Measurements from ENCODE around the gene PTCD1.
"Not testable (repeated sequence)": the region's sequence is repeated elsewhere in the genome, so short reads cannot be mapped to it uniquely, and the experiment has no call there.

PTCD1 gene

GRCh38 chr7:99451936-99452335 lies 13.3 kb upstream of the PTCD1 start:
- DNase-seq (ENCODE audit: low read depth), result no peak

DNA sequence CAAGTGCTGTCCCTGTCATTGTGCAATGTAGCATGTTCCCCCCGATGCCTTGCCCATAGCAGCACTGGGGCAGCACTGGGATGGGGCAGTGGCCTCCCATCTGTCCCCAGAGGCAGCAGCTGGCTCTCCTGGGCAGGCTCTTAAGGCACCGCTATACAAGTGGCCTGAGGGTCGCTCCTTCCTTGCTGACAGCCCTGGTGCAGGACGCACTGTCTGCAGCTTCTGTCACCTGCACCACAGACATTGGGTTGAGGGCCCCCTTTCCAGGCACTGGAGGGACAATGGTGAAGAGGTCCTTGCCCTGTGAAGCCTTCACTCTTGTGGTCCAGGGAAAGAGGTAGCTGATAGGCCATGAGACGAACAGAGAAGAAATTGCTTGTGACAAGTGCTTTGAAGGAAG lies 10.7 kb upstream of the PTCD1 start:
- DNase-seq (ENCODE audit: low read depth), result no peak

- no peak for DNase-seq (ENCODE audit: low read depth)
Observed at GRCh38 chr7:99448855-99449254, 10.3 kb upstream of the PTCD1 start.

- DNase-seq (ENCODE audit: low read depth), result peak; percentile 37
Observed at GRCh38 chr7:99447943-99448342, 9.3 kb upstream of the PTCD1 start.

DNA sequence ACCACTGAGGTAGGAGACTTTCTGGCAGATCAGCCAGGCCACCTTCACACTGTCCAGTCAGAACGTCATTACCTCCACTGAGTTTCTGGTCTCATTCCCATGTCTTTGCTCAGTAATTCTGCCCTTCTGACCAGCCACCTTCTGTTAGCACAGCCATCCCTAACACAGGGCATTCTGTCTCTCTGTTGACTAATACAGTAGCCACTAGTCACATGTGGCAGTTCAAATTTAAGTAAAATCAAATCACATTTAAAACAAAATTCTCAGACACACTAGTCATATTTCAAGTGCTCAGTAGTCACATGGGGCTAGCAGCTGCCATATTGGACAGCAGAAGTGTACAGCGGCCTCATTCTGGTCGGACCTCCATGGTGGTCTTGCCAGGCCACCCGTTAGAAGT lies 7.5 kb upstream of the PTCD1 start:
- peak; percentile 19 for DNase-seq (ENCODE audit: low read depth)

- DNase-seq (ENCODE audit: low read depth), result no peak
Observed at GRCh38 chr7:99440195-99440594, 1.6 kb upstream of the PTCD1 start.

DNA sequence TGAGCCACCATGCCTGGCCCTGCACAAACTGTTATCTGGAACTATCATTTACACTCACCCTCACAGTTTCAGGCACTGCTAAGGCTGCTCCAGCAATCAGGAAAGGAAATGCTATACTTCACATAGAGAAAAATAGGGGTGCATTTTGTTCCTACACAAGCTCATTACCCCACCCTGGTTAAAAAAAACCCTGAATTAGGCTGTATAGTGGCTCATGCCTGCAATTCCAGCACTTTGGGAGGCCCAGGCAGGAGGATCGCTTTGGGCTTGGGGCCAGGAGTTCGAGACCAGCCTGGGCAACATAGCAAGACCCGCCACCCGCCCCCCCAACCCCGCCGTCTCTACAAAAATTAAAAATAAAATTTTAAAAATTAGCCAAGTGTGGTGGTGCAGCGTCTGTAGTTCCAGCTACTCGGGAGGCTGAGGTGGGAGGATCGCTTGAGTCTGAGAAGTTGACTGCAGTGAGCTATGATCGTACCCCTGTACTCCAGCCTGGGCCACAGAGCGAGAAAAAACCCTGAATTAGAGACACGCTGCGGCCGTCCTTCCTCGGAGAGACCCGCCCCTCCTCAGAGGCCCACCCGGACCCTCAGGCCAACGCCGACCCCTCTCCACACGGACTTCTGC lies 539 bp downstream of the PTCD1 start:
- peak; percentile 15 for DNase-seq (ENCODE audit: low read depth)

- no peak for DNase-seq (ENCODE audit: low read depth)
Observed at GRCh38 chr7:99433158-99433557, 5.4 kb downstream of the PTCD1 start.

DNA sequence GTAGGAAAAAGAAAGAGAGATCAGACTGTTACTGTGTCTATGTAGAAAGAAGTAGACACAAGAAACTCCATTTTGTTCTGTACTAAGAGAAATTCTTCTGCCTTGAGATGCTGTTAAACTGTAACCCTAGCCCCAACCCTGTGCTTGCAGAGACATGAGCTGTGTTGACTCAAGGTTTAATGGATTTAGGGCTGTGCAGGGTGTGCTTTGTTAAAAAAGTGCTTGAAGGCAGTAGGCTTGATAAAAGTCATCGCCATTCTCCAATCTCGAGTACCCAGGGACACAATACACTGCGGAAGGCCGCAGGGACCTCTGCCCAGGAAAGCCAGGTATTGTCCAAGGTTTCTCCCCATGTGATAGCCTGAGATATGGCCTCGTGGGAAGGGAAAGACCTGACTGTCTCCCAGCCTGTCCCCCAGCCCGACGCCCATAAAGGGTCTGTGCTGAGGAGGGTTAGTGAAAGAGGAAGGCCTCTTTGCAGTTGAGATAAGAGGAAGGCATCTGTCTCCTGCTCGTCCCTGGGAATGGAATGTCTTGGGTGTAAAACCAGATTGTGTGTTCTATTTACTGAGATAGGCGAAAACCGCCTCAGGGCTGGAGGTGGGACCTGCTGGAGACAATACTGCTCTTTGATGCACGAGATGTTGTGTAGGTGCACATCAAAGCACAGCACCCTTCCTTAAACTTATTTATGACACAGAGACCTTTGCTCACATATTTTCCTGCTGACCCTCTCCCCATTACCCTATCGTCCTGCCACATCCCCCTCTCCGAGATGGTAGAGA lies 6.7 kb downstream of the PTCD1 start:
- not testable (repeated sequence) for DNase-seq (ENCODE audit: low read depth)

GRCh38 chr7:99429756-99430155 lies 8.8 kb downstream of the PTCD1 start:
- DNase-seq (ENCODE audit: low read depth), result no peak

DNA sequence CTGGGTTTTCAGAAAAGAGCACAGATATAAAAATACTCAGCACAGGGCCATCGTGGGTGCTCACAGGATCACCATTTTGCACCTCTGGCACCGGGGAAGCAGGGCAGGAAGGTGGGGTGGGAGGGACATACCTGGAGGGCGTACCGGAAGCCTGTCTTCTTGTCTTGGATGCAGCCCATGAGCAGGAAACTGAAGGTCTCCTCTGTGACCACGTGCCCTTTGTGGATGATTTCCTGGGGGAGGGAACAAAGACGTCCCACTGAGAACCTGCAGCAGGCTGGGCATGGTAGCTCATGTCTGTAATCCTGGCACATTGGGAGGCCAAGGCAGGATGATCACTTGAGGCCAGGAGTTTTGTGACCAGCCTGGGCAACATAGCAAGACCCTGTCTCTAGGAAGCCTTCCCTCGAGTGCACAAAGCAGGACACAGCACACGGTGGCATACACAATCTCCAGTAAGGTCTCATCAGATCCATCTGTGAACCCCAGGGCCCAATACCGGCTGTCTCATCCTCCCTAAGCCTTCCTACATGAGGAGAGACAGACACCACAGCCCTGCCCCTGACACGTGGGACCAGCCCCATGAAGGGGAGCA lies 9.5 kb downstream of the PTCD1 start:
- no peak for DNase-seq (ENCODE audit: low read depth)

- no peak for DNase-seq (ENCODE audit: low read depth)
Observed at GRCh38 chr7:99424932-99425730, 13.5 kb downstream of the PTCD1 start.

DNA sequence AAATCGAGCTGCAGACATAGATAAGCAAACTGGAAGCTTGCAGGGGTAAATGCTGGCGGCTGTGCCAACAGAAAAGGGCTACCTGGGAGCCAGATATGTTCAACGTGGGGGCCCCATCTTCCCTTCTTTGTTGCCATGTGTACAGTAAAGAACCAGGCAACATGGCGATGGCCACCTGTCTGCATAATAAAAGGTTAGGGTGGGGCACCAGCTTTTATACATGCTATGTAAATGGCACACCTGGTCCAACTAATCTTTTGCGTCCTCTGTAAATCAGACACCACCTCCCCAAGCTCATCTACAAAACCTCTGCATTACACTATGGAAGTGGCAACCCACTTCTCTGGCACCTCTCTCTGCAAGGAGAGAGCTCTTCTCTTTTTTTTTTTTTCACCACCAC lies 16.0 kb downstream of the PTCD1 start:
- no peak for DNase-seq (ENCODE audit: low read depth)

GRCh38 chr7:99422186-99422585 lies 16.4 kb downstream of the PTCD1 start:
- no peak for DNase-seq (ENCODE audit: low read depth)

- no peak for DNase-seq (ENCODE audit: low read depth)
Observed at GRCh38 chr7:99420986-99421385, 17.6 kb downstream of the PTCD1 start.

GRCh38 chr7:99420213-99420612 lies 18.4 kb downstream of the PTCD1 start:
- DNase-seq (ENCODE audit: low read depth), result no peak

GRCh38 chr7:99419323-99420021 lies 19.1 kb downstream of the PTCD1 start:
- DNase-seq (ENCODE audit: low read depth), result no peak

- no peak for DNase-seq (ENCODE audit: low read depth)
Observed at GRCh38 chr7:99418260-99418659, 20.3 kb downstream of the PTCD1 start.

GRCh38 chr7:99415513-99416127 lies 23.0 kb downstream of the PTCD1 start:
- peak; percentile 61 for DNase-seq (ENCODE audit: low read depth)

DNA sequence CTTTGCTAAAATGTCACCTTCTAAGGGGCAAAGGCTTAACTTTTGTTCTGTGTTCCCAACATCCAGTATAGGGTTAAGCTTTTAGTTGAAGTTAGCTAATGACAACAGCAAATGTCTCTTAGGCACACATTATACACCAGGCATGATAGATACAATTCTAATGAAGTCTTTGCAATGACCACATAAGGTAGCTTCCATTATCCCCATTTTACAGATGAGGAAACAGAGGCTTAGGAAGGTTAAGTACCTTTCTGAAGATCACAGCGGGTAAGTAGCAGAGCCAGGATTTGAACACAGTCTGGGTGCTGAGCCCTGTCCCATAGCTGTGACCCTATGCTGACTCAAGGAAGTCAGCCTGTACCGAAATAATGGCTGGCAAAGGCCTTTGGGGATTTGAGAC lies 28.0 kb downstream of the PTCD1 start:
- DNase-seq (ENCODE audit: low read depth), result no peak

DNA sequence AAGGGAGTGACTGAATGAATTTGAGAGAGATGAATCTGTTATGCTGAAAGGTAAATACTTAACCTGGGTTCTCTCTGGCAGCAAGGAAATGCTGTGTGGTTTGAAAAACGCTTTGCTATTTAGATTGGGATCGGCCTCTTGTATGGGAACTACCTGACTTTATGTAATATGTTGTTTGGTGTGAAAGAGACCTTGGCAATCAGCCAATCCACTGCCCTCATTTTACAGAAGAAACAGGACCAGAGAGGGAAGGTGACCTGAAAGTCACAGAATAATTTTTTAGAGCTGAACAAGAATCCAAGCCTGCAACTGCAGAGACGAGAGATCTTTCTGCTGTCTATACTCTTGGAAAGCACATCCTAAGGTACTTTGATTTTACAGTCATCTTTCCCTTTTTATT lies 28.8 kb downstream of the PTCD1 start:
- DNase-seq (ENCODE audit: low read depth), result no peak

GRCh38 chr7:99409192-99409572 lies 29.4 kb downstream of the PTCD1 start:
- DNase-seq (ENCODE audit: low read depth), result no peak

Measured in ELR (cell line).